ENCODE results near the gene NAT10. TPM values are rescaled to one million over a fixed set of nuclear protein-coding genes. Genes with fewer than 3 reads are reported as not detected.

NAT10 gene
- total RNA-seq, 3 donors from 2014 or later = 203 to 213 (median 213) TPM

DNA sequence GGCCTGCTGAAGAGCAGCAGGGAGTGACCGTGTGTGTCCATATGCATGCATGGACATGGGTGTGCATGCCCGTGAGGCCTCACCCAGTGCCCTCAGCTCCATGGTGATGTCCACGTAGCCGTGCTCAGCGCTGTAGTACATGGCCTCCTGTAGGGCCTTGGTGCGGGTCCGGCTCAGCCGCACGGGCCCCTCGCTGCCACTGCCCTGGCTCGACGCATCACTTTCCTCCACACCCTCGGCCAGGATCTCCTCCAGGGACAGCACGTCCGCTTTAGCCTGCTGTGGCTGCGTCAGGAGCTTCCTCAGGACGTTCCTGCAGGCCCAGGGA lies 57.0 kb downstream of the NAT10 start:
- Mint-ChIP-seq H3K9me3 (no peaks in the 10 kb centered on the region), H3K4me1 (ENCODE audit: low read depth) (peaks cover 7% of the 10 kb centered on the region), H3K27me3 (ENCODE audit: low read depth) (peaks cover 2% of the 10 kb centered on the region), H3K36me3 (ENCODE audit: insufficient read depth) (peaks cover 1% of the 10 kb centered on the region), H3K4me3 (no peak overlapping the region)
- ATAC-seq = no peak
- DNase-seq = no peak

GRCh38 chr11:34162856-34163255 lies 57.4 kb downstream of the NAT10 start:
- H3K4me3 Mint-ChIP-seq = no peak overlapping the region
- H3K9me3 Mint-ChIP-seq = no peaks in the 10 kb centered on the region
- H3K4me1 Mint-ChIP-seq (ENCODE audit: low read depth) = peaks cover 7% of the 10 kb centered on the region
- peaks cover 2% of the 10 kb centered on the region for H3K27me3 Mint-ChIP-seq (ENCODE audit: low read depth)
- ATAC-seq (no peak), DNase-seq (no peak)
- H3K36me3 Mint-ChIP-seq (ENCODE audit: insufficient read depth) = no peaks in the 10 kb centered on the region

DNA sequence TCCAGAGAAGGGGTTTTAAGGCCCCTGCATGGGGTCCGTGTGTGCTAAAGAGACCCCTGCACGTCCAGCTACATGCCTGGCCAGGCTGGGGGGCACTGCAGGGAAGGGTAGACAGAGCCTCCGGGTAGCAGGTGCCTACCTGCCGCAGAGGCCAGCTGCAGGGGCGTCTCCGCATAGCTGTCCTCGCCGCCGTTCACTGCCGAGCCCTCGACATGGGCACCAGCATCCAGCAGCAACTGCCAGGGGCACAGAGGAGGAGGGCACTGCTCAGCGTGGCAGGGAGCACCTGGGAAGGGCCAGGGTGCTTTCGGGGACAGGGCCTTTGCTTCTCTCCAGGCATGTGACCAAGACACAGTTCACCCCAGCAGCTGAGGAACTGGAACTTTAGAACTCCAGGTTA lies 59.7 kb downstream of the NAT10 start:
- Mint-ChIP-seq H3K27me3 (ENCODE audit: low read depth) (peaks cover 2% of the 10 kb centered on the region), H3K36me3 (ENCODE audit: insufficient read depth) (no peaks in the 10 kb centered on the region), H3K4me3 (no peak overlapping the region), H3K4me1 (ENCODE audit: low read depth) (peaks cover 3% of the 10 kb centered on the region), H3K9me3 (no peaks in the 10 kb centered on the region)
- ATAC-seq (no peak), DNase-seq (no peak)

DNA sequence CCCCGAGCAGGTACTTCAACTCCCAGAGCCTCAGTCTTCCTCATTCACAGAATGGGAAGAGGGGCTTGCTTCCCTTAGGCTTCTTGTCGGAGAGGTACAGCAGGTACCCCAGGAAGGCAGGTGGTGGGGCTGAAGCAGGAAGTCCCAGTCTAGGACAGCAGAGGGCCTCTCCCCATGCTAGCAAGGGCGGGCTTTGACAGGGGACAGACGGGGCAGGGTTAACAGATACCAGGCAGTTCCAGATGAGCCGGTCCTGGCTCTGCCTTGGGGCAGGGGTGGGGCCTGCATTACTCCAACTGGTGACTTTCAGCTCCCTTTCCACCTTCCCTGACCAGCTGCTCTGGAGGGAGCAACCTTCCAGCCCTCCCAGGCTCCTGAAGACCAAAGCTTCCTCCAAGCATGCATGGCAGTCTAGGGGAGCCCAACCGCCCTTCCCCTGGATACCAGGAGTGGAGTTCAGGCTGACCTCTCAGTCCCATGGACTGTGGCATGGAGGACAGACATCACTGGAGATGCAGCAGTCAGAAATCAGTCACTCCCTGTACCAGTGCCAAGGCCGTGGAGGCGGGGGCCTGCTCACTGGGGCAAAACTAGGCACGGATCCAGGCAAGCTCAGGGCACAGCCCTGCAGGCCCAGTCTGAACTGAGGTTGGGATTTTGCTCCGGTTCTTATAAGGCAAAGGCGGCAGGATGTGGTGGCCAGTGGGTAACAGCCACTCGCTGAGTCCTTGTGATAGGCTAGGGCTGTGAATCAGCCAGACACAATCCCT lies 60.5 kb downstream of the NAT10 start:
- no peak for ATAC-seq
- Mint-ChIP-seq H3K27me3 (ENCODE audit: low read depth) (peaks cover 4% of the 10 kb centered on the region), H3K4me3 (no peak overlapping the region), H3K9me3 (no peaks in the 10 kb centered on the region), H3K36me3 (ENCODE audit: insufficient read depth) (no peaks in the 10 kb centered on the region), H3K4me1 (ENCODE audit: low read depth) (peaks cover 3% of the 10 kb centered on the region)
- DNase-seq = no peak

DNA sequence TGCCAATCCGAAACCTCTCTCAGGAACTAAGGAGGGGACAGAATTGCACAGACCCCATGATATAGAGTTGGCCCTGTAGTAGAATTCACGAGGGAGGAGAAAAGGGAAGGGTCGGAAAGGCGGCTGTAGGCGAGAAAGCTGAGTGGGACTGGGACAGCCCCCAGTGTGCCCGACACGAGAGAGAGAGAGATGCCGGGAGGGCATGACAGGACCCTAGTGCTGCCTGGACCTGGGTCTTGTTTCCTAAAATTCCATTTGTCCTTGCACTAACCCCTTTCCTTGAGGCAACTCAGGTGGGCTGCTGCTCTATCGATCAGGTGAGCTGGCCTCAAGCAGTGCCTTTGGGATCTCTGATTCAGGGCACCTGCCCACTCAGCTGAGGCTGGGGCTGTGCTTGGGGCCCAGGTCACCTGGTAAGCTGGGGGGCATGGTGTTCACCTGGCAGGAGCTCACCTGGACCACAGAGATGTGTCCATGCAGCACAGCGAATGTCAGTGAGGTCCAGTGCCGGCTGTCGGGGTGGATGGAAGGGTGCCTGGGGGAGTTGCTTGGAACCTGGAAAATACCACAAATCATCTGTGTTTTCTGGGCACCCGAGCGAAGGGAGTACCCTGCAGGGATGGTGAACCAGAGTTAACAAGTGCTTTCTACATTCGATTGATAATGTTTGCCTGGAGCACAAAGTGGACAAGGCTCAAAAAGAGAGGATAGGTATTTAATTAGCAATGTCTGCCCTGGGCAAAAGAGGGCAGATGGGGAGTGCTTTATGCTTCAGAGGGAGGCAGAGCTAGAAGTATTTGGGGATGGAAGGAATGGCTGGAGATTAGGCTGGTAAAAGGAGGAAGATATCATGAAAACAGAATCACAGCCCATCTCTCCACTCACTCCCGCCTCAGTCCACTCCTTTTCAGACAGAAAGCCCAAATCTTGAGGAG lies 61.6 kb downstream of the NAT10 start:
- Mint-ChIP-seq H3K36me3 (ENCODE audit: insufficient read depth) (no peaks in the 10 kb centered on the region), H3K27me3 (ENCODE audit: low read depth) (peaks cover 4% of the 10 kb centered on the region), H3K4me1 (ENCODE audit: low read depth) (no peaks in the 10 kb centered on the region), H3K4me3 (no peak overlapping the region), H3K9me3 (no peaks in the 10 kb centered on the region)
- DNase-seq (no peak), ATAC-seq (no peak)

GRCh38 chr11:34167961-34168360 lies 62.5 kb downstream of the NAT10 start:
- Mint-ChIP-seq H3K4me1 (ENCODE audit: low read depth) (no peaks in the 10 kb centered on the region), H3K9me3 (no peaks in the 10 kb centered on the region), H3K27me3 (ENCODE audit: low read depth) (peaks cover 4% of the 10 kb centered on the region), H3K4me3 (no peak overlapping the region), H3K36me3 (ENCODE audit: insufficient read depth) (no peaks in the 10 kb centered on the region)
- ATAC-seq = no peak
- DNase-seq = no peak

DNA sequence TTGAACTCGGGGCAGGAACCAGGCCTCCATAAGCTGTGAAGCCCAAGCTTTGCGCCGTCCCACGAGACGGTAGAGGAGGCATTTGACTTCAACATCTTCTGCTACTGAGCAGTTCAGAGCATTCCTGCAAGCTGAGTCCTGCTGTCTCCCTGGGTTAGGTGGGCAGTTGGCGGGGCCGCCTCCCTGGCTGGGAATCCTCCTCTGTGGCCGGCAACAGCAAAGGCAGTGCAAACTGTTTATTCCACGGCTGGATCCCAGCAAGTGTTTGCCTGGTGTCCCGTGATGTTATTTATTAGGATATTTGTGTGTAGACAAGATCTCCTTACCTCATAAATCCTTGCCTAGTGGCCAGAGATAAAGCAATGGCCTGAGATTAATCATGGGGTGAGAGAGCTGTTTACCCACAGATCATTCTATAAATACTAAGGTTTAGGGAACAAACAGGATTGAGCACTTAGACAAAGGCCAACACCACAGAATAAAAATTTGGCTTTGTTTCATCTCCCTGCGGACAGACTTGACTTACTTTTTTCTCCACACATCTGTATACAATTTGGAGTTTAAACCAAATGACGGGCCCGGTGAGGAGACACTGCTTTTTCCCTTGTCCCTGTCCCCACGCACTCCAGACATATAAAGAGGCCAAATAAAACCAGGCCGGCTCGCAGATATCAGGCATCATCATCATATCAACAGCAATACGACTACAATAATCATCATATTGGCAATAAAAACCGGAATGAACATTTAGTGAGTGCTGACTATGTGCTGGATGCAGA lies 63.4 kb downstream of the NAT10 start:
- Mint-ChIP-seq H3K4me1 (ENCODE audit: low read depth) (peaks cover 2% of the 10 kb centered on the region), H3K36me3 (ENCODE audit: insufficient read depth) (no peaks in the 10 kb centered on the region), H3K4me3 (no peak overlapping the region), H3K27me3 (ENCODE audit: low read depth) (peaks cover 4% of the 10 kb centered on the region), H3K9me3 (no peaks in the 10 kb centered on the region)
- no peak for ATAC-seq
- DNase-seq = no peak

DNA sequence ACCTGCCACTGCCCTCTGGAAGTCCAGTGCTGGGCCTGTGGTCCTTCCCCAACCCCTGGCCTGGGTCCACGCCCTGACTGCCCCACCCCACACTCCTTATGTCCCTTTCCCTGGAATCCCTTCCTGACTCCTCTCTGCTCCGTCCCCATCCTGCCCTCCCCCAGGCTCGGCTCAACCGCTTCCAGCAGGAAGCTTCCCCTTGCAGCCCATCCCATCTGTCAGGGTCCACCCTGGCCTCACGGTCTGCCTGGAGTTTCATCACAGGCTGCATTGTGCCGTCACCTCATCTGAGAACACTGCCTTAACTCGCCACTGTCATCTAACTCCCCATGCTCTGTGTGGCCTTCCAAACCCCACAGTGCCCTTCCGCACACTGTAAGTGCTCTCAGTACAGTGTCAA lies 64.3 kb downstream of the NAT10 start:
- H3K36me3 Mint-ChIP-seq (ENCODE audit: insufficient read depth) = no peaks in the 10 kb centered on the region
- no peak overlapping the region for H3K4me3 Mint-ChIP-seq
- DNase-seq = no peak
- peaks cover 3% of the 10 kb centered on the region for H3K27me3 Mint-ChIP-seq (ENCODE audit: low read depth)
- no peak for ATAC-seq
- peaks cover 4% of the 10 kb centered on the region for H3K4me1 Mint-ChIP-seq (ENCODE audit: low read depth)
- no peaks in the 10 kb centered on the region for H3K9me3 Mint-ChIP-seq

DNA sequence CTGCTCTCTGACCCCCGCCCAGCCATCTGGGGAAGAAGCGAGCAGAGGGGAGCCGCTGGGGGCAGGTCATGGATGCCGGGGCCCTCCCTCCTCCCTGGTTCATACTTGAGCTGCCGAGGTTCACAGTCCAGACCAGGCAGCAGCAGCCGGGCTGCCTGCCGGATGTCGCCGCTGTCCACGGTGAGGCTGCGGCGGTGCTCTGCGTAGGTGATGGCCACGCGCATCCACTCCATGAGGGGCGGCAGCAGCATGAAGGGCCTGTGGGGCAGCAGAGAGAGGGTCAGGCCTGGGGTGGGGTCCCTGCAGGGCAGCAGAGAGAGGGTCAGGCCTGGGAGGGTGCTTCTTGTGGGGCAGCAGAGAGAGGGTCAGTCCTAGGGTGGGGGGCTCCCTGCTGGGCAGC lies 67.6 kb downstream of the NAT10 start:
- Mint-ChIP-seq H3K4me3 (no peak overlapping the region), H3K27me3 (ENCODE audit: low read depth) (peaks cover 5% of the 10 kb centered on the region), H3K4me1 (ENCODE audit: low read depth) (peaks cover 8% of the 10 kb centered on the region), H3K36me3 (ENCODE audit: insufficient read depth) (no peaks in the 10 kb centered on the region), H3K9me3 (no peaks in the 10 kb centered on the region)
- DNase-seq = no peak
- no peak for ATAC-seq

DNA sequence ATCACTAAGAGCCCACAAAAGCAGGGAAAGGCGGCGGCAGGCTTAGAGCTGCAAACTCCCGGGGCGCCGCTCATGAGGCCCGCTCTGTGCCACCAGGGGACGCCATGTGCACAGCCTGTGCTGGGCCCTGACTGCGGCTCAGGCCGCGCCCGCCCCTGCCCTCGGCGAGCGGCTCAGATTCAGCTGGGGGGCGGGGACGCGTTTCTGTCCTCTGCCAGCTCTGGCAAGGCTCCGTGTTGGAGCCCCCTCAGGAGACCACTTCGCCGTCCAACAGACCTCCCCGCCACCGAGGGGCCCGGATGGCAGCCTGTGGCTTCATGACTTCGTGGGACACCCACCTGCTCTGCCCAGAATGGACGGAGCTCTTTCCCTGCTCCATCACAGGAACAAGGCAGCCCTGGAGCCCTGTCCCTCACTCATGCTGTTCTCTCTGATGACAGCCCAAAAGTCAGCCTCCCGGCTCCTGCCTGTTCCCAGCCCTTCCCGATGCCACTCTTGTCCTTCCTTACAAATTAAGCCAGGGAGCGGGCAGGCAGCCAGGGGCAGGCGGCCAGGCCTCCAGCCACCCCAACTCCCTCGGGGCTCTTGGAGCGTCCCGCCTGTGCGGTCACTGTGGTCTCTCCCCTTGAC lies 69.1 kb downstream of the NAT10 start:
- Mint-ChIP-seq H3K4me1 (ENCODE audit: low read depth) (peaks cover 8% of the 10 kb centered on the region), H3K36me3 (ENCODE audit: insufficient read depth) (no peaks in the 10 kb centered on the region), H3K27me3 (ENCODE audit: low read depth) (peaks cover 5% of the 10 kb centered on the region), H3K9me3 (no peaks in the 10 kb centered on the region), H3K4me3 (peak overlapping the region; percentile 47)
- ATAC-seq = peak; percentile 99
- DNase-seq = peak; percentile 82

- no peak for ATAC-seq
Measured at GRCh38 chr11:34175284-34176019, 70.0 kb downstream of the NAT10 start.

DNA sequence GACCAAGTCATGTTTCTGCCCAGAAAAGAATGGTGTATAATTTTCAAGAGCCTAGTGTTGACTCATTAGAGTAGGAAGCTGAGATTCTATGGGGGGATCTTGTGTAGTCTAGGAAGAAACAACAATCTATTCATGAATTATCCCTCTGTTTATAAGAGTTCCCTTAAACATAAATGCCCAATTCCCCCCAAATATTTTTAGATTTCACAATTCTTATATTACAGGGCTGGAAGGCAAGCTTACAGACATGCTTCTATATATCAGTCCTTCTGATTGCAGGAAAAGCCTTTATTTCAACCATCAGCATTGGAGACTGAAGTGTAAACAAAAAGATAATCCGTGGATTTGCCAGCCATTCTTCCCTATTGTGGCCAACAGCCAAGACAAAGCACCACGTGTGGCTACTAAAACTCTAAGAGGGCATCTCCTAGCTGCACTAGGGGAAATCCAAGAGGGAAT lies 71.4 kb downstream of the NAT10 start:
- Mint-ChIP-seq H3K36me3 (ENCODE audit: insufficient read depth) (no peaks in the 10 kb centered on the region), H3K27me3 (ENCODE audit: low read depth) (peaks cover 2% of the 10 kb centered on the region), H3K9me3 (no peaks in the 10 kb centered on the region), H3K4me3 (no peak overlapping the region), H3K4me1 (ENCODE audit: low read depth) (peaks cover 8% of the 10 kb centered on the region)
- ATAC-seq (no peak), DNase-seq (no peak)

More at GRCh38 chr11:34175284-34176019, 70.0 kb downstream of the NAT10 start:
- Mint-ChIP-seq H3K9me3 (no peaks in the 10 kb centered on the region), H3K36me3 (ENCODE audit: insufficient read depth) (no peaks in the 10 kb centered on the region), H3K4me1 (ENCODE audit: low read depth) (peaks cover 8% of the 10 kb centered on the region), H3K27me3 (ENCODE audit: low read depth) (peaks cover 3% of the 10 kb centered on the region), H3K4me3 (no peak overlapping the region)
- DNase-seq = no peak

- no peaks in the 10 kb centered on the region for H3K9me3 Mint-ChIP-seq
- peaks cover 8% of the 10 kb centered on the region for H3K4me1 Mint-ChIP-seq (ENCODE audit: low read depth)
- no peaks in the 10 kb centered on the region for H3K36me3 Mint-ChIP-seq (ENCODE audit: insufficient read depth)
- H3K27me3 Mint-ChIP-seq (ENCODE audit: low read depth) = peaks cover 2% of the 10 kb centered on the region
- ATAC-seq = no peak
- no peak overlapping the region for H3K4me3 Mint-ChIP-seq
- no peak for DNase-seq
Measured at GRCh38 chr11:34178209-34178821, 72.9 kb downstream of the NAT10 start.

All from activated T-cell treated with anti-CD3 and anti-CD28 coated beads, Interleukin-2, amount 50 U/mL, for 4 hours (primary cell).